ENCODE data around the gene IGFBP6.
"Not testable (repeated sequence)": the region's sequence is repeated elsewhere in the genome, so short reads cannot be mapped to it uniquely, and the experiment has no call there.

Gene IGFBP6

GRCh38 chr12:53105256-53105655, 7.8 kb downstream of the IGFBP6 start:
- peaks cover 6% of the 10 kb centered on the region for H3K9me3 Mint-ChIP-seq

DNA sequence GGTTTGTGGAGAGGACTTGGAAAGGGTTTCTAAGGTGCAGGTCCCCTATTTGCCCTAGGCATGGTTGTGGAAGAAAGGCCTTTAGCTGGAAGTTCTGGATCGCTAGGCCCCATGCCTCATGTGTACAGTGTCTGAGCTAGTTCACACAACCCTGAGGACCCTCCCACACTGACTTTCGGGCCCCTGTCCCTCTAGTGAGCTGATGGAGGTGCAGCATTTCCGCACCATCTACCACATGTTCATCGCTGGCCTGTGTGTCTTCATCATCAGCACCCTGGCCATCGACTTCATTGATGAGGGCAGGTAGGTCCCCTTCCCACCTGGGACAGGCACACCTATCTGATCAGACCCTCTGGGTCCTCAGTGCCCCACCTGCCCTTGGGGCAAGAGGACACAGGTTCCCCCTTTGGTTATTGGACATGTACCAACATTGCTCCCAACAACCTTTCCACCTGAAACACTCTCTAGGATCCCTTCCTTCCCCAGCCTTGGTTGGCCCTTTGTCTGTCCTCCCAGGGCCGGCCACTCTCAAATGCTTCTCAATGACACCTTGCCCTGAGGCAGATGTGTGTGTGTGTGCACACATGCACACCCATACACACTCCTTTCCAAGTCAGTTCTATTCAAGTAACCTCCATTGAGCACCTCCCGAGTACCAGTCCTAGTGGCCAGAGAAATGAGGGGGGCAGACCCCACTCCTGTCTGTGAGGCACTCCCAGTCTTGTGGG, 8.4 kb downstream of the IGFBP6 start:
- Mint-ChIP-seq H3K4me3 (no peak overlapping the region), H3K27ac (no peak overlapping the region), H3K36me3 (ENCODE audit: low read depth) (no peaks in the 10 kb centered on the region)

More at GRCh38 chr12:53105256-53105655, 7.8 kb downstream of the IGFBP6 start:
- TF ChIP-seq CTCF (IDR thresholded peaks at IDR 0.05), result no peak
- DNase-seq, result no peak
- peaks cover 3% of the 10 kb centered on the region for H3K27me3 Mint-ChIP-seq (ENCODE audit: low read depth, poor library complexity)
- no peak overlapping the region for H3K4me3 Mint-ChIP-seq
- H3K27ac Mint-ChIP-seq, result no peak overlapping the region
- no peaks in the 10 kb centered on the region for H3K36me3 Mint-ChIP-seq (ENCODE audit: low read depth)
- H3K4me1 Mint-ChIP-seq, result peaks cover 50% of the 10 kb centered on the region

DNA sequence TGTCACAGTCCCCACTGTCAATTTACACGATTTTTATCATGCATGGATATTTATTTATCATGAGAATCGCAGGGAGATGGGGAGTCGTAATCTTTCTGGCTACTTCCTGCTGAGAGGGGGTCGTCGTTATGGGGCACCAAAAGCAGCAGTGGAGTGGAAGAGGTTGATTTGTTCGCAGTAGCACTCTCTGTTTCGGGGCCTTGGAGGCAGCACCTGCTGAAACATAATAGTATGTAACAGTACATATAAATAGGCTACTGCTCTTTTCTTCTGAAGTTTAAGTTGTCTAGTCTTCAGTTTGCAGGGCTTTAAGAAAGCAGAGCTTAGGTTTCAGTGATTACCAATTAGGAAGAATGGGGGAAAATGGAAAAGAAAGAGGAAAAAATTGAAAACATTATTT, 9.7 kb downstream of the IGFBP6 start:
- no peak overlapping the region for H3K27ac Mint-ChIP-seq
- no peaks in the 10 kb centered on the region for H3K36me3 Mint-ChIP-seq (ENCODE audit: low read depth)
- H3K4me1 Mint-ChIP-seq, result peaks cover 44% of the 10 kb centered on the region
- H3K27me3 Mint-ChIP-seq (ENCODE audit: low read depth, poor library complexity), result peaks cover 3% of the 10 kb centered on the region
- TF ChIP-seq CTCF (IDR thresholded peaks at IDR 0.05), result no peak
- H3K9me3 Mint-ChIP-seq, result peaks cover 12% of the 10 kb centered on the region
- no peak overlapping the region for H3K4me3 Mint-ChIP-seq
- DNase-seq, result no peak

More for the DNA sequence above, 8.4 kb downstream of the IGFBP6 start:
- no peak for DNase-seq
- TF ChIP-seq CTCF (IDR thresholded peaks at IDR 0.05), result no peak
- Mint-ChIP-seq H3K4me1 (peaks cover 50% of the 10 kb centered on the region), H3K27me3 (ENCODE audit: low read depth, poor library complexity) (peaks cover 3% of the 10 kb centered on the region), H3K9me3 (peaks cover 8% of the 10 kb centered on the region)

DNA sequence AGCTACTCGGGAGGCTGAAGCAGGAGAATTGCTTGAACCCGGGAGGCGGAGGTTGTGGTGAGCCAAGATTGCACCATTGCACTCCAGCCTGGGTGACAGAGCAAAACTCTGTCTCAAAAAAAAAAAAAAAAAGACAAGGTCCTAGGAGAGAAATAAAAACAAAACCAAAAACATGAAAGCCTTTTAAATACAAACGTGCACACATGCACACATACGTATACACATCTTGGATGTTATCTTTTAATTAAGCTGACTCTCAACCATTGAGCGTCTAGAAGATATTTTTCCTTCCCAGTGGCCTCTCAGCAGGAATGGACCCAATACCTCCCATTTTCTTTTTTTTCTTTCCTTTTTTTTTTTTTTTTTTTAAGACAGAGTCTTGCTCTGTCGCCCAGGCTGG, 15.0 kb downstream of the IGFBP6 start:
- H3K27me3 Mint-ChIP-seq (ENCODE audit: low read depth, poor library complexity); H3K36me3 Mint-ChIP-seq (ENCODE audit: low read depth); H3K27ac Mint-ChIP-seq; H3K4me3 Mint-ChIP-seq; DNase-seq: not testable (repeated sequence)
- Mint-ChIP-seq H3K4me1 (peaks cover 21% of the 10 kb centered on the region), H3K9me3 (peaks cover 12% of the 10 kb centered on the region)

DNA sequence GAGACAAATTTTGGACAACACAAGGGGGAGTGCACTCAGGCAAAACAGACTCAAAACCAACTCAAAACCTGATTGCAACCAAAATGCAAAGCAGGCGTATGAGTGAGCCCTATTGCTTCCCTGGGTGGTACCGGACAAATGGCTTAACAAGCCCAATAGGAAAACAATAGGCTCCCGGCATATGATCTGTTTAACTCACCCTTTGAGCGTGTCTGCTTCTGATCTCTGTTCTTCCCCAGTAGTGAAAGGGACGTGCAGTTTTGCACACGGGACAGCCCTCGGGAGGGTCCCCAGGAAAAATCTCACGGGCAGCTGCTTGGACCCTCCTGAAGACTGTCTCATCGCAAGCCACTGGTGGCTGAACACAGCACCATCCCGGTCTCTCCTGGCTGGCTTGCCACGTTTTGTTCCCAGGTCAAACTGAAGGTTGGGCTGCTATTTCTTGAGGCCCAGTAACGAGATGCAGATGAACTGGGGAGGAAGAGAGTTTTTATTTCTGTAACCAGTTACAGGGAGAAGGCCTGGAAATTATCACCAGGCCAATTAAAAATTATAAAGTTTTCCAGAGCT, 15.8 kb downstream of the IGFBP6 start:
- H3K4me1 Mint-ChIP-seq, result peaks cover 21% of the 10 kb centered on the region
- no peaks in the 10 kb centered on the region for H3K27me3 Mint-ChIP-seq (ENCODE audit: low read depth, poor library complexity)
- TF ChIP-seq CTCF (IDR thresholded peaks at IDR 0.05), result no peak
- H3K4me3 Mint-ChIP-seq, result no peak overlapping the region
- H3K27ac Mint-ChIP-seq, result no peak overlapping the region
- H3K36me3 Mint-ChIP-seq (ENCODE audit: low read depth), result no peaks in the 10 kb centered on the region
- no peak for DNase-seq
- peaks cover 12% of the 10 kb centered on the region for H3K9me3 Mint-ChIP-seq

DNA sequence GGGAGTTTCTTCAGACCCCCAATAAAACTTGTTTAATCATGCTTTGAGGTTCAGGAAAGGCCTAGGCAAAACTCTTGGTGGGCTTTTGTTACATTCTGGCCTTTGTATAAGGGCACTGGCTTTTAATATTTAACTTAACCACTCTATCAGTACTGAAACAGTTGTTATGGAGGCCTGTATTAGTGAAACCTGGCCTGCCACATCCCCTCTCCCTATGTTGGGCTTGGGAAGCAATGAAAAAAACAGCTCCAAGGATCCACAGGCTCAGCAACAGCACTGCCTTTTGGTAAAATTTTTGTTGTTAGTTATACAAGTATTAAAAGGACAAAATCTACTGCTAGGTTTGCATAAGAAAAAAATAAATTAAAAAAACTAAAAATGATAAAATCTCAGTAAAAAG, 16.5 kb downstream of the IGFBP6 start:
- Mint-ChIP-seq H3K4me1 (peaks cover 21% of the 10 kb centered on the region), H3K9me3 (peaks cover 12% of the 10 kb centered on the region), H3K4me3 (no peak overlapping the region), H3K27me3 (ENCODE audit: low read depth, poor library complexity) (no peaks in the 10 kb centered on the region), H3K27ac (no peak overlapping the region), H3K36me3 (ENCODE audit: low read depth) (no peaks in the 10 kb centered on the region)
- TF ChIP-seq CTCF (IDR thresholded peaks at IDR 0.05), result no peak
- no peak for DNase-seq
